NOMO-1 treated with DMSO at 0.1 percent for 48 hours (cell line): ENCODE measurements around the gene MEIG1.
"Not testable (repeated sequence)": the region's sequence is repeated elsewhere in the genome, so short reads cannot be mapped to it uniquely, and the experiment has no call there.

Experiments used
- DNase-seq: peaks from one replicate; lab custom pipeline; 2025; ENCODE audit not compliant: unreplicated experiment; lab: John Stamatoyannopoulos, UW

Gene MEIG1

GRCh38 chr10:14959221-14960057 lies at the start of gene MEIG1:
TSS of gene MEIG1 (plus strand) at chr10:14959388. CDS start at chr10:14966469, 7,081 bp downstream.
- DNase-seq: peak; percentile 87

GRCh38 chr10:14910953-14911352 lies 48.2 kb upstream of the MEIG1 start:
- DNase-seq: no peak

GRCh38 chr10:14911801-14912200 lies 47.4 kb upstream of the MEIG1 start:
- no peak for DNase-seq

- no peak for DNase-seq
These were observed 42.6 kb upstream of the MEIG1 start for GRCh38 chr10:14916600-14916999.

GRCh38 chr10:14917827-14918226 lies 41.4 kb upstream of the MEIG1 start:
- DNase-seq: no peak

GRCh38 chr10:14918964-14919363 lies 40.2 kb upstream of the MEIG1 start:
- no peak for DNase-seq

- DNase-seq: no peak
These were observed 35.2 kb upstream of the MEIG1 start for GRCh38 chr10:14924013-14924412.

- DNase-seq: no peak
These were observed 33.9 kb upstream of the MEIG1 start for GRCh38 chr10:14925268-14925667.

GRCh38 chr10:14926061-14926470 lies 33.1 kb upstream of the MEIG1 start:
- DNase-seq: no peak

GRCh38 chr10:14926722-14927416 lies 32.3 kb upstream of the MEIG1 start:
- no peak for DNase-seq

GRCh38 chr10:14930610-14931009 lies 28.6 kb upstream of the MEIG1 start:
- no peak for DNase-seq

- DNase-seq: no peak
These were observed 22.6 kb upstream of the MEIG1 start for GRCh38 chr10:14936584-14936983.

GRCh38 chr10:14938971-14939370 lies 20.2 kb upstream of the MEIG1 start:
- peak; percentile 15 for DNase-seq

GRCh38 chr10:14942147-14942949 lies 16.8 kb upstream of the MEIG1 start:
- not testable (repeated sequence) for DNase-seq

GRCh38 chr10:14942950-14943338 lies 16.2 kb upstream of the MEIG1 start:
- not testable (repeated sequence) for DNase-seq

GRCh38 chr10:14945108-14945507 lies 14.1 kb upstream of the MEIG1 start:
- no peak for DNase-seq

- DNase-seq: no peak
These were observed 11.9 kb upstream of the MEIG1 start for GRCh38 chr10:14947268-14947667.

GRCh38 chr10:14949291-14949690 lies 9.9 kb upstream of the MEIG1 start:
- no peak for DNase-seq

GRCh38 chr10:14952851-14953423 lies 6.3 kb upstream of the MEIG1 start:
- DNase-seq: no peak

- peak; percentile 60 for DNase-seq
These were observed 5.7 kb upstream of the MEIG1 start for GRCh38 chr10:14953424-14954000.
